H1 (cell line): ENCODE data around the gene BFSP2.
"Not testable (repeated sequence)": the region's sequence is repeated elsewhere in the genome, so short reads cannot be mapped to it uniquely, and the experiment has no call there.

Experiments
- KDM5A ChIP-seq: fragments of 200-600 bp; IDR thresholded peaks from 2 replicates; pipeline ENCODE4 v1.7.1; 2012; ENCODE audit warnings: mild to moderate bottlenecking, low read length, inconsistent platforms, mixed read lengths
- SRF ChIP-seq: IDR thresholded peaks from 2 replicates; pipeline ENCODE4 v1.6.1; 2011; ENCODE audit warnings: mild to moderate bottlenecking, low read depth, low read length, moderate library complexity
- TAF1 ChIP-seq: IDR thresholded peaks from 2 replicates; pipeline ENCODE4 v1.6.1; 2011; ENCODE audit warnings: mild to moderate bottlenecking, low read depth, low read length
- YY1 ChIP-seq: IDR thresholded peaks from 2 replicates; pipeline ENCODE4 v1.6.1; 2011; ENCODE audit warnings: low read depth, mild to moderate bottlenecking, low read length
- TF ChIP-seq, protein P1 (sequence below): IDR thresholded peaks from 2 replicates; pipeline ENCODE4 v1.6.1; 2012; ENCODE audit warnings: inconsistent platforms
- TF ChIP-seq, protein P2 (sequence below), 3 experiments: IDR thresholded peaks; 1 replicate in 2 of 3; 2 replicates in 1 of 3; pipeline versions ENCODE4 v1.5.1 to v1.6.1; 2011; ENCODE audit warnings: low read length in 3 of 3, mild to moderate bottlenecking in 3 of 3, inconsistent platforms in 2 of 3, low read depth in 1 of 3, moderate library complexity in 1 of 3; ENCODE audit not compliant: insufficient read depth in 1 of 3; ENCODE audit errors: control extremely low read depth in 1 of 3

DNA sequence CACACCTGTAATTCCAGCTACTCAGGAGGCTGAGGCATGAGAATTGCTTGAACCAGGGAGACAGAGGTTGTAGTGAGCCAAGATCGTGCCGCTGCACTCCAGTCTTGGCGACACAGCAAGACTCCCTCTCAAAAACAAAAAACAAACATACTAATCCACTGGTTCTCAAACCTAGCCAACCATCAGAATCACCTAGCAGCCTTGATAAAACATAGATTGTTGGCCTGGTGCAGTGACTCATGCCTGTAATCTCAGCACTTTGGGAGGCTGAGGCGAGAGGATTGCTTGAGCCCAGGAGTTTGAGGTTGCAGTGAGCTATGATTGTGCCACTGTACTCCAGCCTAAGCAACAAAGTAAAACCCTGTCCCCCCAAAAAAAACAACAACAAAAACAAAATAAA, 121.1 kb downstream of the BFSP2 start:
- TF ChIP-seq YY1, KDM5A, TAF1, SRF: not testable (repeated sequence)
- TF ChIP-seq, protein P1, sequence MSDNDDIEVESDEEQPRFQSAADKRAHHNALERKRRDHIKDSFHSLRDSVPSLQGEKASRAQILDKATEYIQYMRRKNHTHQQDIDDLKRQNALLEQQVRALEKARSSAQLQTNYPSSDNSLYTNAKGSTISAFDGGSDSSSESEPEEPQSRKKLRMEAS, result not testable (repeated sequence)
- TF ChIP-seq, protein P2, sequence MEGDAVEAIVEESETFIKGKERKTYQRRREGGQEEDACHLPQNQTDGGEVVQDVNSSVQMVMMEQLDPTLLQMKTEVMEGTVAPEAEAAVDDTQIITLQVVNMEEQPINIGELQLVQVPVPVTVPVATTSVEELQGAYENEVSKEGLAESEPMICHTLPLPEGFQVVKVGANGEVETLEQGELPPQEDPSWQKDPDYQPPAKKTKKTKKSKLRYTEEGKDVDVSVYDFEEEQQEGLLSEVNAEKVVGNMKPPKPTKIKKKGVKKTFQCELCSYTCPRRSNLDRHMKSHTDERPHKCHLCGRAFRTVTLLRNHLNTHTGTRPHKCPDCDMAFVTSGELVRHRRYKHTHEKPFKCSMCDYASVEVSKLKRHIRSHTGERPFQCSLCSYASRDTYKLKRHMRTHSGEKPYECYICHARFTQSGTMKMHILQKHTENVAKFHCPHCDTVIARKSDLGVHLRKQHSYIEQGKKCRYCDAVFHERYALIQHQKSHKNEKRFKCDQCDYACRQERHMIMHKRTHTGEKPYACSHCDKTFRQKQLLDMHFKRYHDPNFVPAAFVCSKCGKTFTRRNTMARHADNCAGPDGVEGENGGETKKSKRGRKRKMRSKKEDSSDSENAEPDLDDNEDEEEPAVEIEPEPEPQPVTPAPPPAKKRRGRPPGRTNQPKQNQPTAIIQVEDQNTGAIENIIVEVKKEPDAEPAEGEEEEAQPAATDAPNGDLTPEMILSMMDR (IDR thresholded peaks at IDR 0.05; ENCODE audit: control extremely low read depth in 1 of 3, insufficient read depth in 1 of 3, low read depth in 1 of 3, low read length in 3 of 3), result not testable (repeated sequence)
